CD8-positive, alpha-beta memory T cell (primary cell): ENCODE measurements around the gene RAB35. TPM values are rescaled to one million over a fixed set of nuclear protein-coding genes. Genes with fewer than 3 reads are reported as not detected.

Experiments
- CTCF ChIA-PET: fragments of 350-600 bp; sonication (Branson Sonifier 250); formaldehyde crosslinking; loops from one replicate; lab custom pipeline; 2021; ENCODE audit warnings: antibody characterized with exemption; lab: Charles Lee
- POLR2A ChIA-PET: fragments of 350-600 bp; sonication (Branson Sonifier 250); formaldehyde crosslinking; loops from one replicate; lab custom pipeline; 2021; ENCODE audit warnings: antibody characterized with exemption; lab: Charles Lee
- DNase-seq, 5 donors: peaks; one replicate each; pipeline versions ENCODE4 v3.0.0 to v3.0.0-alpha.2; 2020 to 2022; ENCODE audit warnings: mixed read lengths in 1 of 5
- H3K27ac ChIP-seq: one replicate; pipeline ENCODE4 v1.7.0; 2013; ENCODE audit warnings: low read depth, mild to moderate bottlenecking, low read length, moderate library complexity
- H3K27me3 ChIP-seq: 2 replicates; pipeline ENCODE4 v1.7.0; 2013; ENCODE audit warnings: low read length, mild to moderate bottlenecking; ENCODE audit not compliant: insufficient read depth, poor library complexity, severe bottlenecking
- H3K36me3 ChIP-seq: 2 replicates; pipeline ENCODE4 v1.7.0; 2013; ENCODE audit warnings: mild to moderate bottlenecking, low read length, moderate library complexity; ENCODE audit not compliant: insufficient read depth
- H3K4me1 ChIP-seq: 2 replicates; pipeline ENCODE4 v1.7.0; 2013; ENCODE audit warnings: mild to moderate bottlenecking, low read length, moderate library complexity; ENCODE audit not compliant: insufficient read depth
- H3K4me3 ChIP-seq: 2 replicates; pipeline ENCODE4 v1.7.0; 2013; ENCODE audit warnings: mild to moderate bottlenecking, low read length
- H3K9me3 ChIP-seq: 2 replicates; pipeline ENCODE4 v1.7.0; 2013; ENCODE audit warnings: mild to moderate bottlenecking, low read length
- H3K27ac Mint-ChIP-seq, 8 donors: one replicate each; pipeline ENCODE4 v1.8.0; 2020 to 2021; ENCODE audit warnings: mixed read lengths in 8 of 8, mild to moderate bottlenecking in 6 of 8, inconsistent platforms in 3 of 8, moderate library complexity in 3 of 8
- H3K27me3 Mint-ChIP-seq, 2 donors: one replicate each; pipeline ENCODE4 v1.8.0; 2020 to 2021; ENCODE audit warnings: mixed read lengths in 2 of 2, mild to moderate bottlenecking in 1 of 2, moderate library complexity in 1 of 2
- H3K36me3 Mint-ChIP-seq, 3 donors: one replicate each; pipeline ENCODE4 v1.8.0; 2020 to 2021; ENCODE audit warnings: mixed read lengths in 3 of 3, inconsistent platforms in 1 of 3, mild to moderate bottlenecking in 1 of 3
- H3K4me1 Mint-ChIP-seq, 3 donors: one replicate each; pipeline ENCODE4 v1.8.0; 2020 to 2021; ENCODE audit warnings: mixed read lengths in 3 of 3, inconsistent platforms in 1 of 3, mild to moderate bottlenecking in 1 of 3
- H3K4me3 Mint-ChIP-seq, 7 donors: one replicate each; pipeline ENCODE4 v1.8.0; 2020 to 2021; ENCODE audit warnings: mixed read lengths in 7 of 7, mild to moderate bottlenecking in 6 of 7, moderate library complexity in 4 of 7, inconsistent platforms in 2 of 7
- H3K9me3 Mint-ChIP-seq, 5 donors: one replicate each; pipeline ENCODE4 v1.8.0; 2020 to 2022; ENCODE audit warnings: mixed read lengths in 5 of 5, mild to moderate bottlenecking in 3 of 5, moderate library complexity in 2 of 5, inconsistent platforms in 1 of 5
- polyA plus RNA-seq: library from polyadenylated mRNA; unstranded; fragments of 300-500 nt; fragmentation: Illumina TruSeq; gene quantifications from one replicate; pipeline ENCODE4 v1.2.3, GENCODE V29; 2021
- total RNA-seq, 2 experiments: library from RNA; stranded (reverse); gene quantifications; one replicate each; pipeline ENCODE4 v1.2.3, GENCODE V29; 2021

RAB35 gene
- total and polyA plus RNA-seq, 3 experiments from 2014 or later: 26.9 to 77.8 (median 66.8) TPM

DNA sequence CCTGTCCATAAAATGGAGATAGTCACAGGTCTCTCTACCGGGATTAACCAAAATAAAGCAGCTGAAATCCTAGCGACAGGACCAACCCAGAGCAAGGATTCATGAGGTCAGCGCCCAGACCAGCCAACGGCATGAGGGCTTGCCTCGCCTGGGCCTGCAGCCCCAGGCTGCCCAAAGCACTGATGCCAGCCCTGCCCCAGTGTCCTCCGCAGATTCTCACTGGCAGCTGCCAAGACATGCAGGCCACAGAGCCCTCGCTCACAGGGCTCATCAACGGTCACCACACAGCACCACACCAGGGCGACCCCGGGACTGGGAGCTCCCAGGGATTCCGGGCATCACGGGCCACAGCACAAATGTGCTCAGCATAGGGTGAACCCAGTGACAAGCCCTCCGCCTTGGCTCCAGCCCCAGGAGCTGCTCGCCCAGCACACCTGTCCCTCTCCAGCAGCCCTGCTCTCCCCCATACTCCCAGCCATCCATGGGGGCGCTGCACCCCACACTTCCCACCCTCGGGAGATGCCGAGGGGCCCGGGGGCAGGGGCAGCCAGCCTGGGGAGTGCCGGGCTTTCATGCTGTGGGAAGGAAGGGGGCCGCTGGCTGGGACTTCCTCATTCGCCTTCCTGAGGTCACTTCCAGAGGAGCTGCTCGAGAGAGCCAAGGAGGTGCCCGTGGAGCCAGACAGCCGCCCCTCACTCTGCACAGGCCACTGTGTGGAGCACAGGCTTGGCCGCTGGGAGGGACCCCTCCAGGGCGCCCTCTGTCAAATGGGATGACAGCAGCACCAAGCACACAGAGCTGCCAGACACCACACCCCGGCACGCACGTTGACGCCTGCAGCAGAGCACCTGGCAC lies 14.1 kb downstream of the RAB35 start:
- Mint-ChIP-seq H3K4me3 (peak overlapping the region in 4 of 7 donors; percentile 19 to 76 (median 35)), H3K9me3 (no peaks in the 10 kb centered on the region), H3K36me3 (peaks cover 0 to 86% (median 8%) of the 10 kb centered on the region in 3 donors), H3K27ac (peak overlapping the region in 5 of 8 donors; percentile 38 to 93 (median 75)), H3K4me1 (peaks cover 32 to 53% (median 46%) of the 10 kb centered on the region in 3 donors), H3K27me3 (no peaks in the 10 kb centered on the region)
- no peaks in the 10 kb centered on the region for H3K9me3 ChIP-seq
- no peak overlapping the region for H3K27ac ChIP-seq
- H3K27me3 ChIP-seq: no peaks in the 10 kb centered on the region
- H3K4me1 ChIP-seq: peaks cover 13% of the 10 kb centered on the region
- H3K36me3 ChIP-seq: peaks cover 36% of the 10 kb centered on the region
- no peak overlapping the region for H3K4me3 ChIP-seq
- CTCF ChIA-PET: interaction anchor here (1.4 kb wide), 1 partner anchor 16 kb away, joined by 4 read pairs; no protein-coding TSS in a partner anchor
- POLR2A ChIA-PET: no interaction called here
- no peak for DNase-seq

DNA sequence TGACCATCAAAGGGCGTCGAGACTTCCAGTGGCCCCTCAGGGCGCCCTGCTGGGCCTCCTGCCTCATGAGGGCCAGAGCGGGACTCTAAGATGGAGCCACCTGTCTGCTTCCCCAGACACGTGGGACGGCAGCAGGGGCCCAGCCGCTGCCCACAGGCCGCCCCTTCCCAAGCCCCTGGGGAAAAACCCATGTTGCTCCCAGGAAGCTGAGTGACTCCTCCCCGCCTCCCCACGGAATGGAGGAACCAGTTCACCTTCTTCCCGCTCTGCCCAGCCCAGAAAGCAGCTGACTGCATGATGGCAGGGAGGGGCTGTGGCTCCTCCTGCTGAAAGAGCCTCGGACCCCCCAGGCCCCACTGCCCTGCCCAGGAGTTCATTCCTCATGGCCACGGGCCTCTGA lies 14.9 kb downstream of the RAB35 start:
- Mint-ChIP-seq H3K4me1 (peaks cover 30 to 49% (median 46%) of the 10 kb centered on the region in 3 donors), H3K27ac (peak overlapping the region in 7 of 8 donors; percentile 63 to 94 (median 89)), H3K36me3 (peaks cover 0 to 88% (median 8%) of the 10 kb centered on the region in 3 donors), H3K4me3 (peak overlapping the region in 6 of 7 donors; percentile 64 to 89 (median 72)), H3K27me3 (no peaks in the 10 kb centered on the region), H3K9me3 (no peaks in the 10 kb centered on the region)
- H3K27me3 ChIP-seq: no peaks in the 10 kb centered on the region
- H3K9me3 ChIP-seq: no peaks in the 10 kb centered on the region
- H3K4me1 ChIP-seq: peaks cover 13% of the 10 kb centered on the region
- H3K27ac ChIP-seq: no peak overlapping the region
- no peak overlapping the region for H3K4me3 ChIP-seq
- ChIA-PET POLR2A (interaction anchor here (1.3 kb wide), 1 partner anchor 9 kb away, joined by 3 read pairs; no protein-coding TSS in a partner anchor), CTCF (interaction anchor here (0.8 to 1.4 kb wide), 2 partner anchors 14 to 15 kb away, joined by 3 to 4 read pairs; no protein-coding TSS in a partner anchor)
- no peak for DNase-seq
- peaks cover 37% of the 10 kb centered on the region for H3K36me3 ChIP-seq

DNA sequence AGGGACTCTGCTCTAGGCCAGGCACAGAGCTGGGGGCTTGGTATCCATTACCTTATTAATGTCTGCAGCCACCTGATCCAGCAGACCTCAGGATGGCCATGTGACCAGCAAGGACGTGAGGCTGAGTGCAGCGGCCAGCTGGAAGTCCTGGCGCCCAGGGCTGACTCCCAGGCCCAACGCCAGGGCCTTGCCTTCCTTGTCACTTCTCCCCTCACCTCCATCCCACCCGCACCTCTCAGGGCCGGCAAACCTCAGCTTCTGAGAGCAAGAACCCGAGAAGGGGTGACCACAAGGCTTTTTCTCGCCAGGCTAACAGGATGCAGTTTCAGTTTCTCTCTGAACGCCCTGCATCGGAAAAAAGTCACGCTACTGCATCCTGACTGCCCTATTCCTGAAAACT lies 15.4 kb downstream of the RAB35 start:
- ChIA-PET CTCF (interaction anchor here (0.8 kb wide), 1 partner anchor 14 kb away, joined by 3 read pairs; no protein-coding TSS in a partner anchor), POLR2A (interaction anchor here (1.3 kb wide), 1 partner anchor 9 kb away, joined by 3 read pairs; no protein-coding TSS in a partner anchor)
- DNase-seq: no peak
- Mint-ChIP-seq H3K9me3 (no peaks in the 10 kb centered on the region), H3K27me3 (no peaks in the 10 kb centered on the region), H3K4me3 (peak overlapping the region in 6 of 7 donors; percentile 64 to 89 (median 72)), H3K27ac (peak overlapping the region; percentile 63 to 94 (median 86)), H3K36me3 (peaks cover 0 to 89% (median 7%) of the 10 kb centered on the region in 3 donors), H3K4me1 (peaks cover 28 to 46% (median 43%) of the 10 kb centered on the region in 3 donors)
- Histone ChIP-seq H3K4me1 (peaks cover 13% of the 10 kb centered on the region), H3K36me3 (peaks cover 40% of the 10 kb centered on the region), H3K9me3 (no peaks in the 10 kb centered on the region), H3K27me3 (no peaks in the 10 kb centered on the region), H3K27ac (no peak overlapping the region), H3K4me3 (no peak overlapping the region)

DNA sequence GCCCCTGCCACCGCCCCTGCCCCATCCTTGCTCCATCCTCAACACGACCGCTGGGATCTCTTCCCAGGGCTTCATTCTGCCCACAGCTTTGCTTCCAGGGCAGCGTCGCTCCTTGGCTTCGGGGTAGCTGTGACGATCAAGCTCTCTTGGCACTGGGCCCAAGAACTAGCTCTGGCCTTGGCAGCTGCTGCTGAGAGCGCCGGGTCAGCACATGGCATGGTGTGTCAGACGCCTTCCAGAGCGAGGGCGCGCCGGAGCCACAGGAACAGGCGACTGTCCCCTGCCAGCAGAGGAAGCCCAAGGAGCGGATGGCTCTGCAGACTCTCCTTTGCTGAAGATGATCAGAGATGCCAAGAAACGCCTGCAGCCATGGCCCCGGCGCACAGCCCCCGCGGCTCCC lies 15.9 kb downstream of the RAB35 start:
- H3K9me3 ChIP-seq: no peaks in the 10 kb centered on the region
- DNase-seq: no peak
- no peak overlapping the region for H3K4me3 Mint-ChIP-seq
- peaks cover 0 to 91% (median 6%) of the 10 kb centered on the region in 3 donors for H3K36me3 Mint-ChIP-seq
- peaks cover 13% of the 10 kb centered on the region for H3K4me1 ChIP-seq
- H3K4me1 Mint-ChIP-seq: peaks cover 24 to 42% (median 38%) of the 10 kb centered on the region in 3 donors
- peak overlapping the region in 3 of 8 donors; percentile 42 to 80 (median 63) for H3K27ac Mint-ChIP-seq
- H3K36me3 ChIP-seq: peaks cover 41% of the 10 kb centered on the region
- H3K9me3 Mint-ChIP-seq: no peaks in the 10 kb centered on the region
- H3K4me3 ChIP-seq: no peak overlapping the region
- H3K27me3 ChIP-seq: no peaks in the 10 kb centered on the region
- no peaks in the 10 kb centered on the region for H3K27me3 Mint-ChIP-seq
- ChIA-PET POLR2A (interaction anchor here (0.9 to 1.3 kb wide), 2 partner anchors 10 to 99 kb away, joined by 3 read pairs; no protein-coding TSS in a partner anchor), CTCF (interaction anchor here (0.8 kb wide), 1 partner anchor 10 kb away, joined by 3 read pairs; no protein-coding TSS in a partner anchor)
- no peak overlapping the region for H3K27ac ChIP-seq

DNA sequence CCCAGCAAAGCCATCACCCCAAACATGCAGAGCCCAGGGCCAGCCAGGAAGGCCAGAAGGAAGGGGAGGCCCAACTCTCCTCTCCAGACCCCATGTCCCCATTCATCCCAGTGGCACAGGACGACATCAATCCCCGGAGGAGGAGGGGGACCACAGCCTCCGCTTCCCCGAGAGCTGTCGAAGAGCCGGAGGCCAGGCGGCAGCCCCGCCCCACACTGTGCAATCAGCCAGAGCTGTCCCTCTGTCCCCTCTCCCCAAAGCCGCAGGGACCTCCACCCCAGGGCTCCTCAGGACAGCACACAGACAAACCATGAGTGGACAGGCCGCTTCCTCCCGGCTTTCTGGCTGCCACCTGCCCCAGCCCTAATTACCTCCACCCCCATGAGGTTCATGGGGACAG lies 16.8 kb downstream of the RAB35 start:
- H3K4me3 Mint-ChIP-seq: no peak overlapping the region
- no peak for DNase-seq
- H3K27ac ChIP-seq: no peak overlapping the region
- H3K27me3 Mint-ChIP-seq: no peaks in the 10 kb centered on the region
- H3K9me3 Mint-ChIP-seq: no peaks in the 10 kb centered on the region
- peak overlapping the region in 6 of 8 donors; percentile 12 to 70 (median 57) for H3K27ac Mint-ChIP-seq
- peaks cover 18 to 37% (median 32%) of the 10 kb centered on the region in 3 donors for H3K4me1 Mint-ChIP-seq
- H3K4me1 ChIP-seq: peaks cover 13% of the 10 kb centered on the region
- no peak overlapping the region for H3K4me3 ChIP-seq
- POLR2A ChIA-PET: interaction anchor here (0.5 to 0.9 kb wide), 2 partner anchors 13 to 100 kb away, joined by 3 read pairs; no protein-coding TSS in a partner anchor
- H3K36me3 Mint-ChIP-seq: peaks cover 0 to 91% (median 5%) of the 10 kb centered on the region in 3 donors
- CTCF ChIA-PET: interaction anchor here (0.8 kb wide), 1 partner anchor 11 kb away, joined by 3 read pairs; no protein-coding TSS in a partner anchor
- H3K36me3 ChIP-seq: peaks cover 36% of the 10 kb centered on the region
- no peaks in the 10 kb centered on the region for H3K9me3 ChIP-seq
- H3K27me3 ChIP-seq: no peaks in the 10 kb centered on the region

DNA sequence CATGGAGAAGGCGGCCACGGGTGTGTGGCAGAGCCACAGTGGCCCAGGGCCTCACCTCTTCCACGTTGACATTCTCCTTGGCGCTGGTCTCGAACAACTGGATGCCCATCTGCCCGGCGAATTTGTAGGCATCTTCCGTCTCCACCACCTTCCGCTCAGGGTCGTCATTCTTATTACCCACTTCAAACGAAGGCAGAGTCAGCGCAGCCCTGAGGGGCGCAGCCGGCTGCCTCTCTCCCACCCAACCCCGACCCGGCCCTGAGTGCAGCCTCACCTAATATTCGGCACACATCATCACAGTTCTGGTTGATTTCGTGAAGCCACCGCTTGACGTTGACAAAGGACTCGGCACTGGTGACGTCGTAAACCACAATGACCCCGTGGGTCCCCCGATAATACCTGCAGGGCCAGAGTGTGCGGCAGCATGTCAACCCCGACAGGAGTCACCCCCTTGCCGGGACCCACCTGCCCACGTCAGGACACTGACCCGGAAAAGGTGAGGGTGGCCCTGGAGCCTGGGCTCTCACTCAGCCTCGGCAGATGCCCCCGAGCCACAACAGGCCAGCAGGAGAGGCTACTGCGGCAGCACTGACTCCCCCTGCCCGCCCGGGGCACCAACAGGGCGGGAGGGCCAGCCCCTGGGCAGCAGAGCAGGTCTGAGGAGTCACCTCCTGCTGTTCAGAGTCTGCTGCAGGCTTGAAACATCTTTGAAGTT lies 17.6 kb downstream of the RAB35 start:
- Mint-ChIP-seq H3K9me3 (no peaks in the 10 kb centered on the region), H3K27ac (peak overlapping the region in 2 of 8 donors; percentile 19 to 46), H3K36me3 (peaks cover 0 to 88% (median 4%) of the 10 kb centered on the region in 3 donors), H3K4me1 (peaks cover 18 to 36% (median 25%) of the 10 kb centered on the region in 3 donors), H3K4me3 (peak overlapping the region in 1 of 7 donors; percentile 40), H3K27me3 (no peaks in the 10 kb centered on the region)
- Histone ChIP-seq H3K4me3 (no peak overlapping the region), H3K27ac (no peak overlapping the region), H3K36me3 (peaks cover 29% of the 10 kb centered on the region), H3K27me3 (no peaks in the 10 kb centered on the region), H3K9me3 (no peaks in the 10 kb centered on the region), H3K4me1 (peaks cover 13% of the 10 kb centered on the region)
- DNase-seq: no peak
- ChIA-PET POLR2A (no interaction called here), CTCF (no interaction called here)

DNA sequence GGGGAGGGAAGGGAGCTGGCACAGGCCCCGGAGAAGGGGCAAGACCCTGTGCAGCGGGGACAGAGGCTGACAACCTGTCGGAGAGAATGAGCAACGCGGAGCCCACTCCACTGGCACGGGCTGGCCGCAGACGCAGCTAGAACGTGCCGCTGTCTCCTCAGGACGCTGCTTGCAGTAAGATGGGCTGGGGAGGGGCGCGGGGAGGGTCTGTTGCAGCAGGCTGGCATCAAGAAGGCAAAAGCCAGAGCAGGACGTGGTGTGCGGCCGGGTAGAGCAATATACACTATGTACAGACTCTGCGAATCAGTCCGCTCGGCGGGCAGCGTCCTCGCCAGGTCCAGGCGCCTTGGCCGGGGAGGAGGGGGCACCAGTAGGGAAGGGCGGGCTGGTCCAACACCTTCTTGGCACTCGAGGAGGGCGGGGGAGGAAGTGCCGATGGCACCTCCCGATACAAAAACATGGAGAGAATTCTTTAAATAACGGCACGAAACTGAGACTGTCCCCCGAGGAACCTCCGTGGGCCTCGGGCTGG lies 19.8 kb downstream of the RAB35 start:
- H3K36me3 ChIP-seq: peaks cover 19% of the 10 kb centered on the region
- H3K27ac ChIP-seq: no peak overlapping the region
- H3K4me3 ChIP-seq: no peak overlapping the region
- no peaks in the 10 kb centered on the region for H3K27me3 Mint-ChIP-seq
- H3K9me3 ChIP-seq: no peaks in the 10 kb centered on the region
- peak overlapping the region in 3 of 8 donors; percentile 2 to 65 (median 18) for H3K27ac Mint-ChIP-seq
- POLR2A ChIA-PET: no interaction called here
- DNase-seq: no peak
- H3K4me1 ChIP-seq: peaks cover 7% of the 10 kb centered on the region
- CTCF ChIA-PET: interaction anchor here (1.1 to 1.6 kb wide), 2 partner anchors 10 to 16 kb away, joined by 3 read pairs; no protein-coding TSS in a partner anchor
- peak overlapping the region in 1 of 7 donors; percentile 56 for H3K4me3 Mint-ChIP-seq
- no peaks in the 10 kb centered on the region for H3K9me3 Mint-ChIP-seq
- H3K4me1 Mint-ChIP-seq: peaks cover 12 to 31% (median 13%) of the 10 kb centered on the region in 3 donors
- H3K36me3 Mint-ChIP-seq: peaks cover 0 to 83% (median 1%) of the 10 kb centered on the region in 3 donors
- H3K27me3 ChIP-seq: no peaks in the 10 kb centered on the region
